ENCODE data around the gene INPP5A.

The INPP5A gene

GRCh38 chr10:132616996-132617736, 79.6 kb downstream of the INPP5A start:
- Histone ChIP-seq H3K27me3 (ENCODE audit: insufficient read depth, insufficient read length) (peaks cover 2% of the 10 kb centered on the region), H3K4me3 (ENCODE audit: insufficient read length, low read depth) (no peak overlapping the region), H3K36me3 (ENCODE audit: insufficient read depth, insufficient read length, low read length) (peaks cover 12% of the 10 kb centered on the region), H3K9me3 (ENCODE audit: insufficient read depth, low read length) (peaks cover 52% of the 10 kb centered on the region), H3K9ac (ENCODE audit: insufficient read length, low read depth) (no peak overlapping the region), H3K4me1 (ENCODE audit: insufficient read depth, insufficient read length) (no peaks in the 10 kb centered on the region)
- TF ChIP-seq ZNF274 (IDR thresholded peaks at IDR 0.05; ENCODE audit: low read depth, low read length) = no peak
- TF ChIP-seq YY1 (IDR thresholded peaks at IDR 0.05; ENCODE audit: insufficient read depth, insufficient read length) = no peak
- no peak for TF ChIP-seq SUZ12 (IDR thresholded peaks at IDR 0.05; ENCODE audit: extremely low read depth, insufficient read depth, insufficient read length)
- no peak for DNase-seq (ENCODE audit: low read depth, low spot score)

- Histone ChIP-seq H3K36me3 (ENCODE audit: insufficient read depth, insufficient read length, low read length) (peaks cover 12% of the 10 kb centered on the region), H3K4me1 (ENCODE audit: insufficient read depth, insufficient read length) (no peaks in the 10 kb centered on the region), H3K9me3 (ENCODE audit: insufficient read depth, low read length) (peaks cover 52% of the 10 kb centered on the region), H3K4me3 (ENCODE audit: insufficient read length, low read depth) (no peak overlapping the region), H3K27me3 (ENCODE audit: insufficient read depth, insufficient read length) (peaks cover 2% of the 10 kb centered on the region), H3K9ac (ENCODE audit: insufficient read length, low read depth) (no peak overlapping the region)
- no peak for TF ChIP-seq YY1 (IDR thresholded peaks at IDR 0.05; ENCODE audit: insufficient read depth, insufficient read length)
- TF ChIP-seq ZNF274 (IDR thresholded peaks at IDR 0.05; ENCODE audit: low read depth, low read length) = no peak
- TF ChIP-seq SUZ12 (IDR thresholded peaks at IDR 0.05; ENCODE audit: extremely low read depth, insufficient read depth, insufficient read length) = no peak
- no peak for DNase-seq (ENCODE audit: low read depth, low spot score)
These were observed 80.1 kb downstream of the INPP5A start for GRCh38 chr10:132617737-132618052.

DNA sequence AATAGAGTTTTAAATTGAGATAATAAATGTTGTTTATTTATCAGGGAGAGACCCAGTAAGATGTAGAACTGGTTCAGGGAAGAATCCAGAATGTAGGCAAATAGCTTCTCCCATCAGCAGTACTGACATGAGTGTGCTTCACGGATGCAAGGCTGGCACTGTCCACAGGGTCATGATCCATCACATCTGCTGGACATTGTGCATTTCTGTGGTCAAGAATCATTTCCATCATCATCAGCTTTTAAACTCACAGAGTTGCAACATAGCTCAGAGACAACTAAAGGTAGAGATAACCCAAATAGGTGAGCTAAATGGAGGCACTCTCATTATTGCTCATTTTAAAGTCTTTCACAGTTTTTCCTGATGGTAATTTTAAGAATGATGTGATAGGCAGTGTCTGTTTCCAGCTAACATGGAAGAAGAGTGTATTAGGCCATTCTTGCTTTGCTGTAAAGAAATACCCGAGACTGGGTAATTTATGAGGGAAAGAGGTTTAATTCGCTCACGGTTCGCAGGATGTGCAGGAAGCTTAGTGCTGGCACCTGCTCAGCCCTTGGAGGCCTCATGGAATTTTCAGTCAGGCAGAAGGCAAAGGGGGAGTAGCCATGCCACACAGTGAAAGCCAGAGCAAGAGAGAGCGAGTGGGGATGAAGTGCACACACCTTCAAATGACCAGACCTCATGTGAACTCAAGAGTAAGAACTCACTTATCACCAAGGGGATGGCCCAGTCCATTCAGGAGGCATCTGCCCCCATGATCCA, 80.8 kb downstream of the INPP5A start:
- peaks cover 12% of the 10 kb centered on the region for H3K36me3 ChIP-seq (ENCODE audit: insufficient read depth, insufficient read length, low read length)
- TF ChIP-seq SUZ12 (IDR thresholded peaks at IDR 0.05; ENCODE audit: extremely low read depth, insufficient read depth, insufficient read length) (no peak), YY1 (IDR thresholded peaks at IDR 0.05; ENCODE audit: insufficient read depth, insufficient read length) (no peak)
- H3K4me3 ChIP-seq (ENCODE audit: insufficient read length, low read depth) = no peak overlapping the region
- no peak for DNase-seq (ENCODE audit: low read depth, low spot score)
- H3K9me3 ChIP-seq (ENCODE audit: insufficient read depth, low read length) = peaks cover 52% of the 10 kb centered on the region
- H3K4me1 ChIP-seq (ENCODE audit: insufficient read depth, insufficient read length) = no peaks in the 10 kb centered on the region
- H3K9ac ChIP-seq (ENCODE audit: insufficient read length, low read depth) = no peak overlapping the region
- H3K27me3 ChIP-seq (ENCODE audit: insufficient read depth, insufficient read length) = peaks cover 2% of the 10 kb centered on the region

- Histone ChIP-seq H3K9me3 (ENCODE audit: insufficient read depth, low read length) (peaks cover 52% of the 10 kb centered on the region), H3K4me1 (ENCODE audit: insufficient read depth, insufficient read length) (no peaks in the 10 kb centered on the region), H3K36me3 (ENCODE audit: insufficient read depth, insufficient read length, low read length) (peaks cover 10% of the 10 kb centered on the region), H3K27me3 (ENCODE audit: insufficient read depth, insufficient read length) (peaks cover 2% of the 10 kb centered on the region), H3K9ac (ENCODE audit: insufficient read length, low read depth) (no peak overlapping the region), H3K4me3 (ENCODE audit: insufficient read length, low read depth) (no peak overlapping the region)
- no peak for TF ChIP-seq SUZ12 (IDR thresholded peaks at IDR 0.05; ENCODE audit: extremely low read depth, insufficient read depth, insufficient read length)
- TF ChIP-seq YY1 (IDR thresholded peaks at IDR 0.05; ENCODE audit: insufficient read depth, insufficient read length) = no peak
- no peak for TF ChIP-seq ZNF274 (IDR thresholded peaks at IDR 0.05; ENCODE audit: low read depth, low read length)
- DNase-seq (ENCODE audit: low read depth, low spot score) = peak; percentile 2
These were observed 82.3 kb downstream of the INPP5A start for GRCh38 chr10:132619927-132620326.

GRCh38 chr10:132624061-132624846, 86.7 kb downstream of the INPP5A start:
- TF ChIP-seq YY1 (IDR thresholded peaks at IDR 0.05; ENCODE audit: insufficient read depth, insufficient read length) (no peak), ZNF274 (IDR thresholded peaks at IDR 0.05; ENCODE audit: low read depth, low read length) (no peak), SUZ12 (IDR thresholded peaks at IDR 0.05; ENCODE audit: extremely low read depth, insufficient read depth, insufficient read length) (no peak)
- DNase-seq (ENCODE audit: low read depth, low spot score) = no peak

GRCh38 chr10:132624847-132625471, 87.4 kb downstream of the INPP5A start:
- TF ChIP-seq SUZ12 (IDR thresholded peaks at IDR 0.05; ENCODE audit: extremely low read depth, insufficient read depth, insufficient read length) (no peak), ZNF274 (IDR thresholded peaks at IDR 0.05; ENCODE audit: low read depth, low read length) (no peak), YY1 (IDR thresholded peaks at IDR 0.05; ENCODE audit: insufficient read depth, insufficient read length) (no peak)

More at GRCh38 chr10:132624061-132624846, 86.7 kb downstream of the INPP5A start:
- H3K4me3 ChIP-seq (ENCODE audit: insufficient read length, low read depth) = no peak overlapping the region
- peaks cover 5% of the 10 kb centered on the region for H3K4me1 ChIP-seq (ENCODE audit: insufficient read depth, insufficient read length)
- peaks cover 30% of the 10 kb centered on the region for H3K9me3 ChIP-seq (ENCODE audit: insufficient read depth, low read length)
- no peaks in the 10 kb centered on the region for H3K27me3 ChIP-seq (ENCODE audit: insufficient read depth, insufficient read length)
- H3K36me3 ChIP-seq (ENCODE audit: insufficient read depth, insufficient read length, low read length) = no peaks in the 10 kb centered on the region
- no peak overlapping the region for H3K9ac ChIP-seq (ENCODE audit: insufficient read length, low read depth)

More at GRCh38 chr10:132624847-132625471, 87.4 kb downstream of the INPP5A start:
- Histone ChIP-seq H3K9ac (ENCODE audit: insufficient read length, low read depth) (no peak overlapping the region), H3K9me3 (ENCODE audit: insufficient read depth, low read length) (peaks cover 23% of the 10 kb centered on the region), H3K4me1 (ENCODE audit: insufficient read depth, insufficient read length) (peaks cover 5% of the 10 kb centered on the region), H3K4me3 (ENCODE audit: insufficient read length, low read depth) (no peak overlapping the region), H3K36me3 (ENCODE audit: insufficient read depth, insufficient read length, low read length) (no peaks in the 10 kb centered on the region), H3K27me3 (ENCODE audit: insufficient read depth, insufficient read length) (no peaks in the 10 kb centered on the region)
- peak; percentile 5 for DNase-seq (ENCODE audit: low read depth, low spot score)
